ENCODE data around the gene KIRREL3. TPM values are rescaled to one million over a fixed set of nuclear protein-coding genes. Genes with fewer than 3 reads are reported as not detected.

The KIRREL3 gene
- total and polyA plus RNA-seq, 7 experiments from 2014 or later: not detected

DNA sequence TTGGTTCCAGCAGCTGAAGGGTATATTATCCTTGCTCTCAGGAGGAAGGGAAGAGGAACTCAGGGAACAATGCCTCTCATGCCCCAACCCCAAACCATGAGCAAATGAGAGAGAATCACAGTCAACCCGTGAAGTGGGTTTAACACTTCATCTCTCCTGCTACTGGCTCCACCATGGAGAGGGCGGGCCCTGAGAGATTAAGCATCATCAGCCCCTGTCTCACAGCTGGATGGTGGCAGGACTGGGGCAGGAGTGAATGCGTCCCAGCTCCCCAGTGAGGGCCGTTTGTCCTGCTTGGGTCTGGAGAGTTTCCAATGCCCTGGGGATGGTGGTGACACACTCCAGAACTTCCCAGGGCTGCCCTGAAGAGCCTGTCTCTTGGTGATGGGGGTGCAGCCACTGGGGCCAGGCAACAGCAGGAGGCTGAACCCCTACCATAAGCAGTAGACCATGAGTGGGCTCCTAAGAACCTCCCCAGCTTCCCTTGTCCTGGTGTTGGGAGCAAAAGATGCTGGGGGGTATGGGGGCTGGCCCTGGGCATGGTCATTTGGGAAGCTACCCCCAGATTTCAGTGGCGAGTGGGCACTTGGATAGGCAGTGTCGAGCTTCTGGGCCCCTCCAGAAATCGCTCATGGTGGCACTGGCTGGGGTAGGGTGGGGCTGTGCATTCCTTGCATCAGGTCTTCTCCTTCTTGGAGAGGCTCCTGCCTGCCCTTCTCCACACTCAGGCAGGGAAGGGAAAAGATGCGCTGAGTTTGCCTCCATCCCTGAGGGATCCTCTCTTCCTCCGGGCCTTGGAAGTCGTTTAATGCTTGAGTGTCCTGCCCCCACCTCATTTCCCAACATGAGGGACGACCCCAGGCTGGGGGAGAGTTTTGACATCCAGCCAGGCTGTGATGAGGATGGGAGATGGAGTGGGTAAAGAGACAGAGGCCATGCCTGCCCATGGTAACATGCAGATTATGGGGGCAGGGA lies 487.5 kb downstream of the KIRREL3 start:
- ATAC-seq (no peak), DNase-seq (no peak)
- H3K4me1 Mint-ChIP-seq: no peaks in the 10 kb centered on the region
- no peak overlapping the region for H3K4me3 Mint-ChIP-seq
- H3K4me3 ChIP-seq (ENCODE audit: low read length): no peak overlapping the region
- CTCF ChIA-PET: no interaction called here
- H3K36me3 Mint-ChIP-seq: no peaks in the 10 kb centered on the region
- no peak overlapping the region for H3K27ac Mint-ChIP-seq
- H3K27me3 ChIP-seq (ENCODE audit: control insufficient read depth in 2 of 2, insufficient read depth in 2 of 2, low read length in 2 of 2): no peaks in the 10 kb centered on the region
- H3K9me3 Mint-ChIP-seq: peaks cover 0 to 2% (median 0%) of the 10 kb centered on the region in 11 donors
- H3K27ac ChIP-seq (ENCODE audit: low read depth, low read length): no peak overlapping the region
- peaks cover 3 to 51% (median 25%) of the 10 kb centered on the region in 5 donors for H3K27me3 Mint-ChIP-seq
- H3K9me3 ChIP-seq (ENCODE audit: control insufficient read depth in 2 of 3, low read length in 3 of 3): no peaks in the 10 kb centered on the region
- POLR2A ChIA-PET: no interaction called here
- no peaks in the 10 kb centered on the region for H3K4me1 ChIP-seq (ENCODE audit: control insufficient read depth in 2 of 2, insufficient read depth in 2 of 2, low read length in 2 of 2)
- intact Hi-C loops (cut with micrococcal nuclease): no loop called here
- no peaks in the 10 kb centered on the region for H3K36me3 ChIP-seq (ENCODE audit: control insufficient read depth in 2 of 3, insufficient read depth in 3 of 3, low read length in 3 of 3)

DNA sequence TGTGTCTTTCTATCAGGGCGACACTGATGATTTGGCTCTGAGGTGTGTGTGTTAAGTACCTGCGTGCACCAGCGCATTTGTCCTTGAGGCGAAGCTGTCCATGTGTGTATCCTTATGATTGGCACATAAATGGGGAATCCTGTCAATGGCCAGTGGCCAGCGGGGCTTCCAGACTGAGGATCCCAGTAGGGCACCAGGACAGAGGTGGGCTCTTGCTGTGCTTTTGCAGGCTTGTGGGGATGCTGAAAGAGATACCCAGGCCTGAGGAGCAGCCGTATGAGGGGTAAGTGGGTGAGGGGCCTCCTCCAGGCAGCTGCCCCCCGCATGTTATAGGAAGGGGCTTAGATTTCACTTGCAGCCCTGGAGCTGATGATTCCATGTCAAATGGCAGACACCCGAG lies 488.3 kb downstream of the KIRREL3 start:
- H3K4me3 ChIP-seq (ENCODE audit: low read length): no peak overlapping the region
- no peaks in the 10 kb centered on the region for H3K9me3 ChIP-seq (ENCODE audit: control insufficient read depth in 2 of 3, low read length in 3 of 3)
- H3K27me3 ChIP-seq (ENCODE audit: control insufficient read depth in 2 of 2, insufficient read depth in 2 of 2, low read length in 2 of 2): no peaks in the 10 kb centered on the region
- no peaks in the 10 kb centered on the region for H3K4me1 ChIP-seq (ENCODE audit: control insufficient read depth in 2 of 2, insufficient read depth in 2 of 2, low read length in 2 of 2)
- Mint-ChIP-seq H3K36me3 (no peaks in the 10 kb centered on the region), H3K4me3 (no peak overlapping the region), H3K4me1 (no peaks in the 10 kb centered on the region), H3K27me3 (peaks cover 3 to 50% (median 30%) of the 10 kb centered on the region in 5 donors), H3K27ac (no peak overlapping the region), H3K9me3 (peaks cover 0 to 4% (median 0%) of the 10 kb centered on the region in 11 donors)
- no peaks in the 10 kb centered on the region for H3K36me3 ChIP-seq (ENCODE audit: control insufficient read depth in 2 of 3, insufficient read depth in 3 of 3, low read length in 3 of 3)
- H3K27ac ChIP-seq (ENCODE audit: low read depth, low read length): no peak overlapping the region
- DNase-seq (no peak), ATAC-seq (no peak)
- intact Hi-C loops (cut with micrococcal nuclease): no loop called here
- CTCF ChIA-PET: no interaction called here
- POLR2A ChIA-PET: no interaction called here

DNA sequence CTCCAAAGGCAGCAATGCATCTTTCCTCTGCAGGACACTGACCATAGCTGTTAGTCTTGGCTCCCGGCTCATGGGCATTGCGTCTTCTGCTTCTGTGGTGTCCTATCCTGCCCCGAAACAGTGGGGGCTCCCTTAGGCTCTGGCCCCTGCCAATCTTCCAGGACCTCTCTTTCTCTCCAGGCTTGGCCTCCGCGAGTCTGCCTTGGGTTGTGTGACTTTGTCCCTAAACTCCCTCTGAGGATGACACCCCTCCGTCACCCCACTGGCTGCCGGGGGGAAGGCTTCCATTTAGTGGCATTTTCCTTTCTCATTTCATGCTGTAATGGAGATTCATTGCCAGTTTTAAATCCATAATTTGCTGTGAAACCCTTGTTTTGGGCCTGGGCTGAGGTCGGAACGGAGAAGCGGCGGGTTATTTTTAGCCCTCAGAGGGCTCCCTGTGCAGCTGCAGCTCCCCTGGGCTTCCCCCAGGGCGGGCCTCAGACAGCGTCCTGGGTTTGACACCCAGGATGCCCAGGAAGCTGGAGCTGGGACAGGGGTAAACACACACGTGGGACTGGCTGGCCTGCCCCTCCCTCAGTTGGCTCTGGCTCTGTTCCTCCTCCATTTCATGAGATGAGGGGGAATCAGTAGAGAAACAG lies 489.0 kb downstream of the KIRREL3 start:
- H3K27me3 Mint-ChIP-seq: peaks cover 3 to 47% (median 34%) of the 10 kb centered on the region in 5 donors
- intact Hi-C loops (cut with micrococcal nuclease): no loop called here
- no peaks in the 10 kb centered on the region for H3K36me3 Mint-ChIP-seq
- ChIA-PET CTCF (no interaction called here), POLR2A (no interaction called here)
- ATAC-seq (no peak), DNase-seq (no peak)
- Histone ChIP-seq H3K27ac (ENCODE audit: low read depth, low read length) (no peak overlapping the region), H3K4me1 (ENCODE audit: control insufficient read depth in 2 of 2, insufficient read depth in 2 of 2, low read length in 2 of 2) (no peaks in the 10 kb centered on the region), H3K9me3 (ENCODE audit: control insufficient read depth in 2 of 3, low read length in 3 of 3) (no peaks in the 10 kb centered on the region), H3K36me3 (ENCODE audit: control insufficient read depth in 2 of 3, insufficient read depth in 3 of 3, low read length in 3 of 3) (no peaks in the 10 kb centered on the region), H3K27me3 (ENCODE audit: control insufficient read depth in 2 of 2, insufficient read depth in 2 of 2, low read length in 2 of 2) (no peaks in the 10 kb centered on the region), H3K4me3 (ENCODE audit: low read length) (no peak overlapping the region)
- H3K4me1 Mint-ChIP-seq: no peaks in the 10 kb centered on the region
- H3K9me3 Mint-ChIP-seq: peaks cover 0 to 10% (median 4%) of the 10 kb centered on the region in 11 donors
- no peak overlapping the region for H3K27ac Mint-ChIP-seq
- no peak overlapping the region for H3K4me3 Mint-ChIP-seq

DNA sequence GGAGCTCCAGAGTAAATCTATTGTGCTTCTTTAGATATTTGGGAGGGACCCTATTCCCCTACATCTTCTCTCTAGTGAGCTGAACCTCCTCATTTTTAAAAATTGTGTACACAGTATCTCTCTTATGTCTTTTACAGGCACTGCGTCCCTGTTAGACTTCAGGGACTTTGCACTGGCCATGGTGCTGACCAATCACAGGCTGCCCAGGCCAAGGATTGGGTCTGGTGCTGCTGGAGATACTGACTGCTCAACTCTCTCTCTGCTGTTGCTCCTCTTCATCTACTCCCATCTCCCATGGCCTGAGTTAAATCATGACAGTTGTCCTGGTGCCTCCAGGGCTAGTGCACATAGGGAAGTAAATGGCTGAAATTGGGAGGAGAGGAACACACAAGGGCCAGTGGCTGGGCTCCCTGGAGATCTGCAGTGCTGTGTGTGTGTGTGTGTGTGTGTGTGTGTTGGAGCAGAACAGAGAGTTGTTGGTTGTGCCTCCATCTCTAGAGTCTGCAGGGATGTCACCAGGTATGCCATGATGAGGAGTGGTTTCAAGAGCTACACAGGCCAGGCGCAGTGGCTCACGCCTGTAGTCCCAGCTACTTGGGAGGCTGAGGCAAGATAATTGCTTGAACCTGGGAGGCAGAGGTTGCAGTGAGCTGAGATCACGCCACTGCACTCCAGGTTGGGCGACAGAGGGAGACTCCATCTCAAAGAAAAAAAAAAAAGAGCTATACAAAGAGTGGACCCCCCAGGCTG lies 489.8 kb downstream of the KIRREL3 start:
- H3K36me3 Mint-ChIP-seq: no peaks in the 10 kb centered on the region
- DNase-seq (no peak), ATAC-seq (no peak)
- H3K27me3 Mint-ChIP-seq: peaks cover 3 to 42% (median 37%) of the 10 kb centered on the region in 5 donors
- H3K4me3 Mint-ChIP-seq: no peak overlapping the region
- H3K27ac Mint-ChIP-seq: no peak overlapping the region
- intact Hi-C loops (cut with micrococcal nuclease): no loop called here
- H3K9me3 Mint-ChIP-seq: peaks cover 0 to 17% (median 4%) of the 10 kb centered on the region in 11 donors
- no peaks in the 10 kb centered on the region for H3K36me3 ChIP-seq (ENCODE audit: control insufficient read depth in 2 of 3, insufficient read depth in 3 of 3, low read length in 3 of 3)
- no peaks in the 10 kb centered on the region for H3K4me1 ChIP-seq (ENCODE audit: control insufficient read depth in 2 of 2, insufficient read depth in 2 of 2, low read length in 2 of 2)
- ChIA-PET POLR2A (no interaction called here), CTCF (no interaction called here)
- no peak overlapping the region for H3K27ac ChIP-seq (ENCODE audit: low read depth, low read length)
- no peaks in the 10 kb centered on the region for H3K9me3 ChIP-seq (ENCODE audit: control insufficient read depth in 2 of 3, low read length in 3 of 3)
- no peaks in the 10 kb centered on the region for H3K4me1 Mint-ChIP-seq
- H3K4me3 ChIP-seq (ENCODE audit: low read length): no peak overlapping the region
- H3K27me3 ChIP-seq (ENCODE audit: control insufficient read depth in 2 of 2, insufficient read depth in 2 of 2, low read length in 2 of 2): no peaks in the 10 kb centered on the region

DNA sequence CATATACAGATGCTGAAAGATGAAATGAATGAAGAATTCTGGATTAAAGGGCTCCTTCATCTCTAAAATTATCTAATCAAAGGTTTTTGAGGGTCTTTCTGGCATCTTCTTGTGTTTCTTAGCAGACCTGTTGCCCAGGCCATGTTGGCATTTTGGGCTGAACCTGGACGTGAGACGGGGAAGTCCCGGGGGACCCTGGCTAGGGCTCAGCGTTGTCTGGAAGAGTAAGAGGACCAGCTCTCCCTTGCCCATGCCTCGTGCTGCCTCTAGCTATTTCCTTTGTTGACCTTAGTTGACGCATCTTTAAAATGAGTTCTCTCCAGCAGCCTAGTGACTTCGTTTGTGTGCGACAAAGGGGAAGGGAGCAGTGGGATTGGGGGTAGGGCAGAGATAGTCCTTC lies 492.9 kb downstream of the KIRREL3 start:
- Histone ChIP-seq H3K4me3 (ENCODE audit: low read length) (no peak overlapping the region), H3K9me3 (ENCODE audit: control insufficient read depth in 2 of 3, low read length in 3 of 3) (no peaks in the 10 kb centered on the region), H3K27me3 (ENCODE audit: control insufficient read depth in 2 of 2, insufficient read depth in 2 of 2, low read length in 2 of 2) (no peaks in the 10 kb centered on the region), H3K27ac (ENCODE audit: low read depth, low read length) (no peak overlapping the region), H3K36me3 (ENCODE audit: control insufficient read depth in 2 of 3, insufficient read depth in 3 of 3, low read length in 3 of 3) (no peaks in the 10 kb centered on the region), H3K4me1 (ENCODE audit: control insufficient read depth in 2 of 2, insufficient read depth in 2 of 2, low read length in 2 of 2) (no peaks in the 10 kb centered on the region)
- no peak overlapping the region for H3K4me3 Mint-ChIP-seq
- DNase-seq: no peak
- no peaks in the 10 kb centered on the region for H3K36me3 Mint-ChIP-seq
- ChIA-PET POLR2A (no interaction called here), CTCF (no interaction called here)
- H3K4me1 Mint-ChIP-seq: no peaks in the 10 kb centered on the region
- peaks cover 10 to 54% (median 41%) of the 10 kb centered on the region in 5 donors for H3K27me3 Mint-ChIP-seq
- no peak overlapping the region for H3K27ac Mint-ChIP-seq
- intact Hi-C loops (cut with micrococcal nuclease): no loop called here
- ATAC-seq: no peak
- H3K9me3 Mint-ChIP-seq: peaks cover 0 to 33% (median 9%) of the 10 kb centered on the region in 11 donors

DNA sequence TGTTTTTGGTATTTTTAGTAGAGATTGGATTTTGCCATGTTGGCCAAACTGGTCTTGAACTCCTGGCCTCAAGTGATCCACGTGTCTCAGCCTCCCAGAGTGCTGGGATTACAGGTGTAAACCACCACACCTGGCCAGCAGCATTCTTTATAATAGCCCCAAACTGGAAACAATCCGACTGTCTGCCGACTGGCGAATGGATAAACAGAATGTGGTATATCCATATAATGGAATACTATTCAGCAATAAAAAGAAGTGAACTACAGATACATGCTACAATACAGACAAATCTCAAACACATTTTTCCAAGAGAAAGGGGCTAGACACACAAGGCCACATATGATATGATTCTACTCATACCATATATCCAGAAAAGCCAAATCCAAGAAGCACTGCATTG lies 493.8 kb downstream of the KIRREL3 start:
- POLR2A ChIA-PET: no interaction called here
- DNase-seq (no peak), ATAC-seq (no peak)
- Histone ChIP-seq H3K36me3 (ENCODE audit: control insufficient read depth in 2 of 3, insufficient read depth in 3 of 3, low read length in 3 of 3) (no peaks in the 10 kb centered on the region), H3K27ac (ENCODE audit: low read depth, low read length) (no peak overlapping the region), H3K4me1 (ENCODE audit: control insufficient read depth in 2 of 2, insufficient read depth in 2 of 2, low read length in 2 of 2) (no peaks in the 10 kb centered on the region), H3K9me3 (ENCODE audit: control insufficient read depth in 2 of 3, low read length in 3 of 3) (no peaks in the 10 kb centered on the region), H3K4me3 (ENCODE audit: low read length) (no peak overlapping the region), H3K27me3 (ENCODE audit: control insufficient read depth in 2 of 2, insufficient read depth in 2 of 2, low read length in 2 of 2) (no peaks in the 10 kb centered on the region)
- Mint-ChIP-seq H3K4me1 (no peaks in the 10 kb centered on the region), H3K27ac (no peak overlapping the region), H3K9me3 (peaks cover 0 to 33% (median 9%) of the 10 kb centered on the region in 11 donors), H3K27me3 (peaks cover 10 to 63% (median 42%) of the 10 kb centered on the region in 5 donors), H3K36me3 (no peaks in the 10 kb centered on the region), H3K4me3 (no peak overlapping the region)
- intact Hi-C loops (cut with micrococcal nuclease): no loop called here
- CTCF ChIA-PET: no interaction called here
